Measurements from ENCODE around the gene MALT1.
"Not testable (repeated sequence)": the region's sequence is repeated elsewhere in the genome, so short reads cannot be mapped to it uniquely, and the experiment has no call there.

- TF ChIP-seq EZH2 (IDR thresholded peaks at IDR 0.05; ENCODE audit: low read length, missing control alignments); CTCF (conservative IDR thresholded peaks at IDR 0.05 in 1 of 2, IDR thresholded peaks at IDR 0.05 in 1 of 2; ENCODE audit: low read depth in 1 of 2, low read length in 2 of 2): not testable (repeated sequence)
Measured at GRCh38 chr18:58653144-58653722, 18.0 kb upstream of the MALT1 start.
